AG20443 (cell line): Measurements from ENCODE around the gene SLC35G2.
"Not testable (repeated sequence)": the region's sequence is repeated elsewhere in the genome, so short reads cannot be mapped to it uniquely, and the experiment has no call there.

ENCODE experiments used
- DNase-seq: peaks from one replicate; pipeline ENCODE4 v3.0.0; 2012; ENCODE audit warnings: low spot score, mixed read lengths

The SLC35G2 gene

GRCh38 chr3:136885357-136886213 is 66.7 kb downstream of the SLC35G2 start:
- no peak for DNase-seq

- no peak for DNase-seq
Observed at GRCh38 chr3:136889947-136890346, 71.0 kb downstream of the SLC35G2 start.

- DNase-seq: no peak
Observed at GRCh38 chr3:136891934-136892855, 73.3 kb downstream of the SLC35G2 start.

- DNase-seq: peak; percentile 54
Observed at GRCh38 chr3:136893848-136894443, 75.0 kb downstream of the SLC35G2 start.

- DNase-seq: not testable (repeated sequence)
Observed at GRCh38 chr3:136897171-136897570, 78.2 kb downstream of the SLC35G2 start.

- no peak for DNase-seq
Observed at GRCh38 chr3:136898549-136898948, 79.6 kb downstream of the SLC35G2 start.

- DNase-seq: no peak
Observed at GRCh38 chr3:136898954-136899353, 80.0 kb downstream of the SLC35G2 start.

GRCh38 chr3:136899622-136900158 is 80.8 kb downstream of the SLC35G2 start:
- no peak for DNase-seq

GRCh38 chr3:136900694-136901093 is 81.8 kb downstream of the SLC35G2 start:
- DNase-seq: not testable (repeated sequence)

GRCh38 chr3:136901391-136901790 is 82.5 kb downstream of the SLC35G2 start:
- no peak for DNase-seq

- not testable (repeated sequence) for DNase-seq
Observed at GRCh38 chr3:136902530-136902929, 83.6 kb downstream of the SLC35G2 start.

- DNase-seq: no peak
Observed at GRCh38 chr3:136903899-136904298, 85.0 kb downstream of the SLC35G2 start.

- DNase-seq: no peak
Observed at GRCh38 chr3:136904746-136905145, 85.8 kb downstream of the SLC35G2 start.
